ENCODE results near the gene STX8.

The STX8 gene

GRCh38 chr17:9255833-9256232, 319.8 kb downstream of the STX8 start:
- no peak for DNase-seq

- DNase-seq: no peak
These were observed 320.8 kb downstream of the STX8 start for GRCh38 chr17:9254841-9255240.

GRCh38 chr17:9253308-9253707, 322.3 kb downstream of the STX8 start:
- DNase-seq: no peak

- no peak for DNase-seq
These were observed 324.3 kb downstream of the STX8 start for GRCh38 chr17:9251273-9251672.

- no peak for DNase-seq
These were observed 326.2 kb downstream of the STX8 start for GRCh38 chr17:9249245-9249953.

- no peak for DNase-seq
These were observed 328.1 kb downstream of the STX8 start for GRCh38 chr17:9247401-9247938.

- no peak for DNase-seq
These were observed 331.3 kb downstream of the STX8 start for GRCh38 chr17:9244066-9245052.

- DNase-seq: no peak
These were observed 332.6 kb downstream of the STX8 start for GRCh38 chr17:9242983-9243382.

- no peak for DNase-seq
These were observed 333.1 kb downstream of the STX8 start for GRCh38 chr17:9242497-9242881.

- no peak for DNase-seq
These were observed 333.7 kb downstream of the STX8 start for GRCh38 chr17:9241774-9242496.

- DNase-seq: no peak
These were observed 334.3 kb downstream of the STX8 start for GRCh38 chr17:9241371-9241712.

- no peak for DNase-seq
These were observed 334.8 kb downstream of the STX8 start for GRCh38 chr17:9240659-9241370.

- DNase-seq: no peak
These were observed 335.6 kb downstream of the STX8 start for GRCh38 chr17:9239793-9240658.

- no peak for DNase-seq
These were observed 336.3 kb downstream of the STX8 start for GRCh38 chr17:9239246-9239792.

GRCh38 chr17:9238340-9239245, 337.0 kb downstream of the STX8 start:
- DNase-seq: no peak

GRCh38 chr17:9237661-9238301, 337.8 kb downstream of the STX8 start:
- DNase-seq: no peak

- no peak for DNase-seq
These were observed 338.6 kb downstream of the STX8 start for GRCh38 chr17:9237053-9237410.

- DNase-seq: no peak
These were observed 339.2 kb downstream of the STX8 start for GRCh38 chr17:9236286-9237052.

- DNase-seq: no peak
These were observed 340.3 kb downstream of the STX8 start for GRCh38 chr17:9235346-9235745.

Data from NCI-H1436 treated with DMSO at 0.1 percent for 48 hours (cell line).